Cardiac muscle cell (in vitro differentiated cells and primary cell): ENCODE data around the gene GRID1. TPM values are rescaled to one million over a fixed set of nuclear protein-coding genes. Genes with fewer than 3 reads are reported as not detected.

Experiments used
- DNase-seq, 2 donors: peaks; one replicate each; pipeline versions ENCODE4 v3.0.0 to v3.0.0-alpha.2; 2010 to 2017; ENCODE audit warnings: low read depth in 1 of 2, low spot score in 1 of 2
- H3K27ac ChIP-seq: fragments of 200-600 bp; sonication (generic); 2 replicates; pipeline ENCODE4 v1.5.1; 2016
- H3K27me3 ChIP-seq: fragments of 200-600 bp; sonication (generic); 2 replicates; pipeline ENCODE4 v1.6.0; 2016; ENCODE audit warnings: control low read depth
- H3K36me3 ChIP-seq: fragments of 200-600 bp; sonication (generic); 2 replicates; pipeline ENCODE4 v1.5.1; 2016; ENCODE audit warnings: control low read depth
- H3K4me1 ChIP-seq: fragments of 200-600 bp; sonication (generic); 2 replicates; pipeline ENCODE4 v1.8.1; 2017; ENCODE audit warnings: low read depth, mild to moderate bottlenecking, mixed run types
- H3K4me3 ChIP-seq: fragments of 200-600 bp; sonication (generic); 2 replicates; pipeline ENCODE4 v1.5.1; 2016; ENCODE audit warnings: mild to moderate bottlenecking
- H3K9me3 ChIP-seq: fragments of 200-600 bp; sonication (generic); 2 replicates; pipeline ENCODE4 v1.5.1; 2017; ENCODE audit warnings: low read depth, mild to moderate bottlenecking, control low read depth
- CTCF ChIP-seq: IDR thresholded peaks from 2 replicates; pipeline ENCODE4 v1.5.1; 2012; ENCODE audit warnings: low read depth, mild to moderate bottlenecking, low read length
- polyA plus RNA-seq: library from polyadenylated mRNA; unstranded; fragments of >200 nt; fragmentation: Nextera tagmentation; extraction: Ambion mirVana; gene quantifications from 2 replicates; pipeline ENCODE4 v1.2.1, GENCODE V29; 2016
- total RNA-seq: library from RNA; depleted of rRNA; stranded (reverse); fragments of >200 nt; gene quantifications from 2 replicates; pipeline ENCODE4 v1.2.3, GENCODE V29; 2016

Gene GRID1
- total and polyA plus RNA-seq, 2 experiments from 2014 or later, result 1.5 to 1.6 TPM

GRCh38 chr10:86190291-86190690, 176.3 kb downstream of the GRID1 start:
- no peaks in the 10 kb centered on the region for H3K36me3 ChIP-seq
- H3K27me3 ChIP-seq, result no peaks in the 10 kb centered on the region
- H3K4me1 ChIP-seq, result no peaks in the 10 kb centered on the region
- H3K4me3 ChIP-seq, result no peak overlapping the region
- H3K9me3 ChIP-seq, result no peaks in the 10 kb centered on the region
- no peak overlapping the region for H3K27ac ChIP-seq
- TF ChIP-seq CTCF, result no peak
- DNase-seq, result no peak

GRCh38 chr10:86189891-86190290, 176.7 kb downstream of the GRID1 start:
- no peaks in the 10 kb centered on the region for H3K27me3 ChIP-seq
- no peaks in the 10 kb centered on the region for H3K9me3 ChIP-seq
- no peak for TF ChIP-seq CTCF
- H3K4me1 ChIP-seq, result no peaks in the 10 kb centered on the region
- no peak for DNase-seq
- H3K4me3 ChIP-seq, result no peak overlapping the region
- H3K36me3 ChIP-seq, result no peaks in the 10 kb centered on the region
- no peak overlapping the region for H3K27ac ChIP-seq

- no peak for DNase-seq
Measured at GRCh38 chr10:86188796-86189558, 177.6 kb downstream of the GRID1 start.

GRCh38 chr10:86188326-86188725, 178.3 kb downstream of the GRID1 start:
- DNase-seq, result no peak
- H3K9me3 ChIP-seq, result no peaks in the 10 kb centered on the region
- TF ChIP-seq CTCF, result no peak
- H3K27ac ChIP-seq, result no peak overlapping the region
- H3K27me3 ChIP-seq, result no peaks in the 10 kb centered on the region
- H3K4me3 ChIP-seq, result no peak overlapping the region
- no peaks in the 10 kb centered on the region for H3K4me1 ChIP-seq
- no peaks in the 10 kb centered on the region for H3K36me3 ChIP-seq

More at GRCh38 chr10:86188796-86189558, 177.6 kb downstream of the GRID1 start:
- Histone ChIP-seq H3K4me1 (no peaks in the 10 kb centered on the region), H3K27me3 (no peaks in the 10 kb centered on the region), H3K4me3 (no peak overlapping the region), H3K9me3 (no peaks in the 10 kb centered on the region), H3K36me3 (no peaks in the 10 kb centered on the region), H3K27ac (no peak overlapping the region)
- TF ChIP-seq CTCF, result no peak

- no peak for DNase-seq
- TF ChIP-seq CTCF, result no peak
- Histone ChIP-seq H3K4me1 (no peaks in the 10 kb centered on the region), H3K27ac (no peak overlapping the region), H3K9me3 (no peaks in the 10 kb centered on the region), H3K4me3 (no peak overlapping the region), H3K36me3 (no peaks in the 10 kb centered on the region), H3K27me3 (no peaks in the 10 kb centered on the region)
Measured at GRCh38 chr10:86187499-86188239, 178.9 kb downstream of the GRID1 start.
